T-helper 1 cell treated with Interleukin-12 subunit alpha and Interleukin-12 subunit beta and Interleukin-4 antibody, amounts not matched to agents 30 ng/mL and 1 ng/mL, for 36 hours (primary cell): ENCODE results near the gene IGFLR1. TPM values are rescaled to one million over a fixed set of nuclear protein-coding genes. Genes with fewer than 3 reads are reported as not detected.
"Not testable (repeated sequence)": the region's sequence is repeated elsewhere in the genome, so short reads cannot be mapped to it uniquely, and the experiment has no call there.

ENCODE experiments used
- intact Hi-C: fragments of 100-400 bp; cut with micrococcal nuclease; formaldehyde crosslinking; loops from one replicate; pipeline ENCODE4 v1.15.1; 2024
- total RNA-seq: library from RNA; stranded (reverse); gene quantifications from 2 replicates; pipeline ENCODE4 v1.2.3, GENCODE V29; 2022

Gene IGFLR1
- total RNA-seq, 1 donor from 2014 or later, result 88.5 TPM

DNA sequence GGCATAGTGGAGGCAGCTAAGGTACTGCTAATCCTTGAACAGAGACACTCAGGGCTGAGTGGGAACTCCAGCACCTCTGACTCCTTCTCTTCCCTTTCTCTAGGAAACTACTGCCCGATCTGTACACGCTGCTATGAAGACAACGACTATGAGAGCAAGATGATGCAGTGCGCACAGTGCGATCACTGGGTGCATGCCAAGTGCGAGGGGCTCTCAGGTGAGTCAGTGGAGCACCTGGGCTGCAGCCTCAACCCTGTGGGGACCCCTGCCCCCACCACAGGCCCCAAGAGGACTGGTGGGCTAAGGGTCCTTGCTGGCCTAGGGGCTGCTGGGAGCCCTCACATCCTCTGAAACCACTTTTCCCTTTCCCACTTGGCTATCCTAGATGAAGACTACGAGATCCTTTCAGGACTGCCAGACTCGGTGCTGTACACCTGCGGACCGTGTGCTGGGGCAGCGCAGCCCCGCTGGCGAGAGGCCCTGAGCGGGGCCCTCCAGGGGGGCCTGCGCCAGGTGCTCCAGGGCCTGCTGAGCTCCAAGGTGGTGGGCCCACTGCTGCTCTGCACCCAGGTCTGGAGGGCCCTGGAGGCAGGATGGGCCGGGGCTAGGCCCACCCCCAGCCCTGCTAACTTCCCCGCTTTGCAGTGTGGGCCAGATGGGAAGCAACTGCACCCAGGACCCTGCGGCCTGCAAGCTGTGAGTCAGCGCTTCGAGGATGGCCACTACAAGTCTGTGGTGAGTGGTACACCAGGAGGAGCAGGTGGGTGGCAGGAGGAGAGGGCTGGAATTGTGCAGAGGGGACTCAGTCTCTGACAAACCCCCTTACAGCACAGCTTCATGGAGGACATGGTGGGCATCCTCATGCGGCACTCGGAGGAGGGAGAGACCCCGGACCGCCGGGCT lies 14.9 kb downstream of the IGFLR1 start:
- intact Hi-C loops, result no loop called here

DNA sequence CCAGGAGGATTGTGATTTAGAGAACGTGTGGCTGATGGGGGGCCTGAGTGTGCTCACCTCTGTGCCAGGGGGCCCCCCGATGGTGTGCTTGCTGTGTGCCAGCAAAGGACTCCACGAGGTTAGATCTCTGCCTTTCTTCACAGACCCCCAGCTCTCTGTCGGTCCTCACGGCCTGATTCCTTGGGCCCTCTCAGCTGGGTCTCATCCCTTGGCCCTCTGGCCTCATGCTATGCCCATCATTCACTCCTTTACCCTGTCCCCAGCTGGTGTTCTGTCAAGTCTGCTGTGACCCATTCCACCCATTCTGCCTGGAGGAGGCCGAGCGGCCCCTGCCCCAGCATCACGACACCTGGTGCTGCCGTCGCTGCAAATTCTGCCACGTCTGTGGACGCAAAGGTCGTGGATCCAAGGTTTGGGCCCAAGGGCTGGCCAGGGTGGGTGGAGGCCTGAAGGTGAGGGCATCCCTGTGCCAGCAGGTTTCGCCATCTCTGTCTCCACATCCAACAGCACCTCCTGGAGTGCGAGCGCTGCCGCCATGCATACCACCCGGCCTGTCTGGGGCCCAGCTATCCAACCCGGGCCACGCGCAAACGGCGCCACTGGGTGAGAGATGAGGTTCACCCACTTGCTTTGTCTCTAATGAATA lies 16.9 kb downstream of the IGFLR1 start:
- intact Hi-C loops, result no loop called here

DNA sequence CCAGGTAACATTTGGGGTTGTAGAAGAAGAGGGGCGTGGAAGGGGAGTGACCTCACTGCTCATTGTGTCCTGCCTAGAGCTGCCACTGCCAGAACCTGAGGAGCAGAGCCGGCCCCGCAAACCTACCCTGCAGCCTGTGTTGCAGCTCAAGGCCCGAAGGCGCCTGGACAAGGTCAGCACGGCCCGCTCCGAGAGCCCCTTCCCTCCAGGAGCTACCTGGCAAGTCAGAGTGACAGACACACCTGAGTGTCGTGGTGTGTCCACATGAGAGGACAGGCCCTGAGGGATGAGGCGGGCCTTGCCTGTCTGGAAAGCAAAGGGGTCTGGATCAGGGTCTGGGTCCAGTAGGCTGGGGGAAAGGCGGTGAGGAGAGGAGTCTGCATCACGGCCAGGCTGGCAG lies 17.7 kb downstream of the IGFLR1 start:
- intact Hi-C loops, result no loop called here

DNA sequence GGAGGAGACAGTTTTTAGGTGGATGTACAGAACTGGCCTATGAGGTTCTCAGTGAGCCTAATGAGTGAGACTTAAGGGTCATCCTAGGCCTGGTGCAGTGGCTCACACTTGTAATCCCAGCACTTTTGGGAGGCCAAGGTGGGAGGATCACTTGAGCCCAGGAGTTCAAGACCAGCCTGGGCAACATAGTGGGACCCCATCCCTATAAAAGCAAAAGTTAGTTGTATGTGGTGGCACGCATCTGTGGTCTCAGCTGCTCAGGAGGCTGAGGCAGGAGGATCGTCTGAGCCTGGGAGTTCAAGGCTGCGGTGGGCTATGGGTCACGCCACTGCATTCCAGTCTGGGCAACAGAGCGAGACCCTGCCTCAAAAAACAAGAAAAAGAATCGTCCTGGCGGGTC lies 18.1 kb downstream of the IGFLR1 start:
- intact Hi-C loops, result not testable (repeated sequence)

DNA sequence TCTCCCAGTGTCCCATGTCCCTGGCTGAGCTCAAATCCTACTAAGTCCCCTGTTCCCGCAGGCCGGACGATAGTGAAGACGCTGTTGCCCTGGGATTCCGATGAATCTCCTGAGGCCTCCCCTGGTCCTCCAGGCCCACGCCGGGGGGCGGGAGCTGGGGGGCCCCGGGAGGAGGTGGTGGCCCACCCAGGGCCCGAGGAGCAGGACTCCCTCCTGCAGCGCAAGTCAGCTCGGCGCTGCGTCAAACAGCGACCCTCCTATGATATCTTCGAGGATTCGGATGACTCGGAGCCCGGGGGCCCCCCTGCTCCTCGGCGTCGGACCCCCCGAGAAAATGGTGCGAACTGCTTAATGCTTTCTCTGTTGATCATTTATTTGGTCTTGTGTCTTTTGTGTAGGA lies 18.6 kb downstream of the IGFLR1 start:
- intact Hi-C loops, result no loop called here

DNA sequence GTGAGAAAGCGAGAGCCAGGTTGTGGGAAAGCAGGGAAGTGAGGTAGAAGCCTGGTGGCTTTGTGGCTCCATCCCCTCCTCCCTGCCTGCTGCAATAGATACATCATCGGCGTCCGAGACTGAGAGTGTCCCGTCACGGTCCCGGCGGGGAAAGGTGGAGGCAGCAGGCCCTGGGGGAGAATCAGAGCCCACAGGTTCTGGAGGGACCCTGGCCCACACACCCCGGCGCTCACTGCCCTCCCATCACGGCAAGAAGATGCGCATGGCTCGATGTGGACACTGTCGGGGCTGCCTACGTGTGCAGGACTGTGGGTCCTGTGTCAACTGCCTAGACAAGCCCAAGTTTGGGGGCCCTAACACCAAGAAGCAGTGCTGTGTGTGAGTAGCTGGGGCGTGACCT lies 19.4 kb downstream of the IGFLR1 start:
- intact Hi-C loops, result no loop called here

DNA sequence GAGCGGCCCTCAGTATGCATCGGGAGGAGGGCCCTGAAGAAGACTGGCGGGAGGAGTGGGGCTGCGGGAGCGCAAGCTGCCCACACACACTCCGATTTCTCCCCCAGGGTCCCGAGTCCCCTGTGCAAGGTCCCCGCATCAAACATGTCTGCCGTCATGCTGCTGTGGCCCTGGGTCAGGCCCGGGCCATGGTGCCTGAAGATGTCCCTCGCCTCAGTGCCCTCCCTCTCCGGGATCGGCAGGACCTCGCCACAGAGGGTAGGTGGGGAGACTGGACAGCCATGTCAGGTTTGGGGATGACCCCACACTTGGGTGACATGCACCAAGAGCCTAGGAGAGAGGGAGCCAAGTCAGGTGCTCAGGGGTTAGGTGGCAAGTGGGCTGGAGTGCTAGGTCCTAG lies 19.8 kb downstream of the IGFLR1 start:
- intact Hi-C loops, result no loop called here

DNA sequence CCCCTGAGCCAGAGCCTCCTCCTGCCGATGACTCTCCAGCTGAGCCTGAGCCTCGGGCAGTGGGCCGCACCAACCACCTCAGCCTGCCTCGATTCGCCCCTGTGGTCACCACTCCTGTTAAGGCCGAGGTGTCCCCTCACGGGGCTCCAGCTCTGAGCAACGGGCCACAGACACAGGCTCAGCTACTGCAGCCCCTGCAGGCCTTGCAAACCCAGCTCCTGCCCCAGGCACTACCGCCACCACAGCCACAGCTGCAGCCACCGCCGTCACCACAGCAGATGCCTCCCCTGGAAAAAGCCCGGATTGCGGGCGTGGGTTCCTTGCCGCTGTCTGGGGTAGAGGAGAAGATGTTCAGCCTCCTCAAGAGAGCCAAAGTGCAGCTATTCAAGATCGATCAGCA lies 20.9 kb downstream of the IGFLR1 start:
- intact Hi-C loops, result no loop called here

DNA sequence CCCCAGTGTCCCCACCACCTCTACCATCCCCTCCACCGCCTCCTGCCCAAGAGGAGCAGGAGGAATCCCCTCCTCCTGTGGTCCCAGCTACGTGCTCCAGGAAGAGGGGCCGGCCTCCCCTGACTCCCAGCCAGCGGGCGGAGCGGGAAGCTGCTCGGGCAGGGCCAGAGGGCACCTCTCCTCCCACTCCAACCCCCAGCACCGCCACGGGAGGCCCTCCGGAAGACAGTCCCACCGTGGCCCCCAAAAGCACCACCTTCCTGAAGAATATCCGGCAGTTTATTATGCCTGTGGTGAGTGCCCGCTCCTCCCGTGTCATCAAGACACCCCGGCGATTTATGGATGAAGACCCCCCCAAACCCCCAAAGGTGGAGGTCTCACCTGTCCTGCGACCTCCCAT lies 21.6 kb downstream of the IGFLR1 start:
- intact Hi-C loops, result no loop called here

DNA sequence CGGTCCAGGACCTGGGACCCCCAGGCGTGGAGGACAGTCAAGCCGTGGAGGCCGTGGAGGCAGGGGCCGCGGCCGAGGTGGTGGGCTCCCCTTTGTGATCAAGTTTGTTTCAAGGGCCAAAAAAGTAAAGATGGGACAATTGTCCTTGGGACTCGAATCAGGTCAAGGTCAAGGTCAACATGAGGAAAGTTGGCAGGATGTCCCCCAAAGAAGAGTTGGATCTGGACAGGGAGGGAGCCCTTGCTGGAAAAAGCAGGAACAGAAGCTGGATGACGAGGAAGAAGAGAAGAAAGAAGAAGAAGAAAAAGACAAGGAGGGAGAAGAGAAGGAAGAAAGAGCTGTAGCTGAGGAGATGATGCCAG lies 22.1 kb downstream of the IGFLR1 start:
- intact Hi-C loops, result no loop called here

DNA sequence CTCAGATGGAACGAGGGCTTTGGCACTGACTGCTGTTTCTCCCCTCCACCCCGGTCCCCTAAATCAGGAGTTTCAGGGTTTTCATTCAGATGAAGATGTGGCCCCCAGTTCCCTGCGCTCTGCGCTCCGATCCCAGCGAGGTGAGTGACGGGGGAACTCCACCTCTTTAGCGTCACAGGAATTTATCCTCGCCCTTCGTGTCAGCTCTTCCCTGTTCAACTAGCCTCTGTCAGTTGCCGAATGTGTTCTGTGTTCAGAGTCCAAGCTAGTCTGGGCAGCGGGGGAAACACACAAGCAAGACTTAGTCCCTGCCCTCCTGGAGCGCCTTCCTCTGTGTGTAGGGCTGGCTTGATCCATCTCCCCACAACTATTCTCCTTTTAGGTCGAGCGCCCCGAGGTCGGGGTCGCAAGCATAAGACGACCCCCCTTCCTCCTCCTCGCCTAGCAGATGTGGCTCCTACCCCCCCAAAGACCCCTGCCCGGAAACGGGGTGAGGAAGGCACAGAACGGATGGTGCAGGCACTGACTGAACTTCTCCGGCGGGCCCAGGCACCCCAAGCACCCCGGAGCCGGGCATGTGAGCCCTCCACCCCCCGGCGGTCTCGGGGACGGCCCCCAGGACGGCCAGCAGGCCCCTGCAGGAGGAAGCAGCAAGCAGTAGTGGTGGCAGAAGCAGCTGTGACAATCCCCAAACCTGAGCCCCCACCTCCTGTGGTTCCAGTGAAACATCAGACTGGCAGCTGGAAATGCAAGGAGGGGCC lies 22.7 kb downstream of the IGFLR1 start:
- intact Hi-C loops, result loop anchor here (5.0 kb wide), 1 partner anchor 92 kb away; the partner anchor contains the start of gene RBM42

DNA sequence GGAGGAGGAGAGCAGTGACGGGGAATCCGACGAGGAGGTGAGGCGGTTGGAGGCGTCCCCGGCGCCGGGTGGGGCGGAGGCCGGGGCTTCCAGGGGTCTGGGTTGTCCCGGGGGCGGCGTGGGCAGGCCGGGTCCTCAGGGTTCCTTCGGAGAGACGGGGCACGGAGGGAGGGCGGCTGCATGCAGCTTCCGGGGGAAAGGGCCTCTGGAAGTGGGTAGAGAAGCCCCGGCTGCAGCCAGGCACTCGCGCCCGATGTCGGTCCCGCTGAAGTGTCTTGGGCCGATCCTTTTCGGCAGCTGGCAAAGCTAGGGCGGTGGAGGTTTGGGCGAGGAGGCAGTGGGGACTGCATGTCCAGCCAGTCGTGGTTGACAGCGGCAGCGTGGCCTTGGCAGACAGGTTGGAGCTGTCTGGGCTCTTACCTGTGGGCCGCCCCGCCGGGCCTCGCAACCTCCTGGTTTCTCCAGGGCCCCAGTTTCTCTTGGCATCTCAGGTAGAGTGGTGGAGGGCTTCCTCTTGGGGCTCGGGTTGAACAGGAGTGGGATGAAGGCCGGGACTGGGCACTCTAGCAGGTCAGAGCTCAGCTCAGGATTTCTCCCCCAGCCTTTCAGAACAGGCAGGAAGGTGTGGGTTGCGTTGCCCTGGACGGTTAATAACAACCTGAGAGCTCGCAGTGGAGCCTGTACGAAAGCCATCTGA lies 23.8 kb downstream of the IGFLR1 start:
- intact Hi-C loops, result loop anchor here (5.0 kb wide), 1 partner anchor 91 kb away; the partner anchor contains the start of gene RBM42

DNA sequence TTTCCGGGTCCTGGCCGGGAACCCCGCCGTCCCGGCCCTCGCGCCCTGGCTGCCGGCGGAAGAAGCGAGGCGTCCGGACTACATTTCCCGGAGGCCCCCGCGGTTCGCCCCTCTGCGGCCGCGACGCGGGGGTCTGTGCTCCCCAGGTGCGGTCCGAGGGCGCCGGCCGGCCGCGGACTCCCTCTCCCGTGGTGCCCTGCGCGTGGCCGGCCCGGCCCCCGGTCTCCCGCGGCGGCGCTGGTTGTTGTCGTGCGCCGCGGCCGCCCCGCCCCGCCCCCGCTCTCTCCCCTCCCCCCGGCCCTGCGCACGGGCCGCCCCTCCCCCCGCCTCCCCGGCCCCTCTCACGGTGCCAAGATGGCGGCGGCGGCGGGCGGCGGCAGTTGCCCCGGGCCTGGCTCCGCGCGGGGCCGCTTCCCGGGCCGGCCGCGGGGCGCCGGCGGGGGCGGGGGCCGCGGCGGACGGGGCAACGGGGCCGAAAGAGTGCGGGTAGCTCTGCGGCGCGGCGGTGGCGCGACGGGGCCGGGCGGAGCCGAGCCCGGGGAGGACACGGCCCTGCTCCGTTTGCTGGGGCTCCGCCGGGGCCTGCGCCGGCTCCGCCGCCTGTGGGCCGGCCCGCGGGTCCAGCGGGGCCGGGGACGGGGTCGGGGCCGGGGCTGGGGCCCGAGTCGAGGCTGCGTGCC lies 24.4 kb downstream of the IGFLR1 start, which contains the start of gene KMT2B:
TSS of gene KMT2B (plus strand) at position 339 of the 680 bp plus-strand sequence. CDS start at position 355, 16 bp downstream.
- intact Hi-C loops, result loop anchor here (1.0 to 5.0 kb wide), 18 partner anchors 16 to 397 kb away; partner anchors contain the start of genes ALKBH6, ARHGAP33, COX6B1 and HAUS5

DNA sequence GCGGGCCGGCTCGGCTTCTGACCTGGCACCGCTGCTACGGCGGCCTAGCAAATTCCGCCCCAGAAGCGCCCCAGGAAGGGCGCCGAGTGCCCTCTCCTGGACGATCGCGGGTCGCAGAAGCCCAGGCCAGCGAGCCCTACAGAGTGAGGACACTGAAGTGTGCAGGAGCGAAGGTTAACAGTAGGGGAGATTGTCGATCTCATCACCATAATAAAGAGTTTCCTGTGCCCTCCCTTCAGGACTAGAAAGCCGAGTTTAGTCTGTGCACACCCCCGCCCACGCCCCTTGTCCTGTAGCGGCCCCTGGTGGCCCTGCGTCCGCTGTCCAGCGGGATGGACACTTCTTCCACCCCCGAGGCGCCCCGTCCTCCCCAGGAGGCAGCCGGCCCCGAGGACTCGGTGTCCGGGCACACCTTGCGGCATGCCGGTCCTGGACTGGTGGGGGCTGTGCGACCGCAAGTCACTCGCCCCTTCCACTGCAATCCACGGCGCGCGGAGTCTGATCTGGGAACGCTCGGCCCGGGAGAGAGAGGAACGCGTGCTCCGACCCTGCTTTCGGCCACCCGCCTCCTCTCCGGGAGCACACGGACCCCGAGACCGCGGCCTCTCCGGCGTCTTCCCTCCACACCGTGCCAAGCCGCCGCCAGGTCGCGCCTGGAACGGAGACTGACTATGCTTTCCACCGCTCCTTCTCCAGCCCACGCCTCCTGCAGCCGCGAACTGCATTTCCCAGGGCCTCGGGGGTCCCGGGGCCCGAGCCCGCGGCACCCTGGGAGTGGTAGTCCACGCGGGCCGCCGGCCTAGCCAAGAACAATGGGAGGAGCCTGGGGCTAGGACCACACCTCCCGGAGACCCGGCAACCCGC lies 25.2 kb downstream of the IGFLR1 start:
- intact Hi-C loops, result loop anchor here (1.0 to 5.0 kb wide), 18 partner anchors 15 to 398 kb away; partner anchors contain the start of genes ALKBH6, ARHGAP33, COX6B1 and HAUS5

DNA sequence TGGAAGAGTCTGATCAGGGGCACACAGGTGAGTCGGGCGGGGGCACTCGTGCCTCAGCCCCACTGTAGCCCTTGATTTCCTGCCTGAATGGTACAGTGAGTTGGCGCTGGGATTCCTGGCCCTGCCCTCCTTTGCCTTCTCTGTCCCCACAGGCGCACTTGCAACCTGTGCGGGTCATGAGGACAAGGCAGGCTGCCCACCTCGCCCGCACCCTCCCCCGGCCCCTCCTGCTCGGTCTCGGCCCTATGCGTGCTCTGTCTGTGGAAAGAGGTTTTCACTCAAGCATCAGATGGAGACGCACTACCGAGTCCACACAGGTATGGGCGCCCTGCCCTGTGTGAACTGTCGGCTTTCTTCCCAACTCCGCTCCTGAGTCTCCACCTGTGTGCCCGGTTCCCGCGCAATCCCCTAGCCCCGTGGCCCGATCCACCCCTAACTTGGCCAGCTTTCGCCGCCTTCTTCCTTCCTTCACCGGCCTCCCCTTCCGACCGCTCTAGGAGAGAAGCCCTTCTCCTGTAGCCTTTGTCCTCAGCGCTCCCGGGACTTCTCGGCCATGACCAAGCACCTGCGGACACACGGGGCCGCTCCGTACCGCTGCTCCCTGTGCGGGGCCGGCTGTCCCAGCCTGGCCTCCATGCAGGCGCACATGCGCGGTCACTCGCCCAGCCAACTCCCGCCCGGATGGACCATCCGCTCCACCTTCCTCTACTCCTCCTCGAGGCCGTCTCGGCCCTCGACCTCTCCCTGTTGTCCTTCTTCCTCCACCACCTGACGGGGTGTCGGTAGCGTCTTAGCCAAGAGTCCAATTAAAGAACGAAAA lies 26.1 kb downstream of the IGFLR1 start:
- intact Hi-C loops, result loop anchor here (2.0 to 5.0 kb wide), 2 partner anchors 29 to 89 kb away; partner anchors contain the start of genes PSENEN, RBM42 and U2AF1L4

DNA sequence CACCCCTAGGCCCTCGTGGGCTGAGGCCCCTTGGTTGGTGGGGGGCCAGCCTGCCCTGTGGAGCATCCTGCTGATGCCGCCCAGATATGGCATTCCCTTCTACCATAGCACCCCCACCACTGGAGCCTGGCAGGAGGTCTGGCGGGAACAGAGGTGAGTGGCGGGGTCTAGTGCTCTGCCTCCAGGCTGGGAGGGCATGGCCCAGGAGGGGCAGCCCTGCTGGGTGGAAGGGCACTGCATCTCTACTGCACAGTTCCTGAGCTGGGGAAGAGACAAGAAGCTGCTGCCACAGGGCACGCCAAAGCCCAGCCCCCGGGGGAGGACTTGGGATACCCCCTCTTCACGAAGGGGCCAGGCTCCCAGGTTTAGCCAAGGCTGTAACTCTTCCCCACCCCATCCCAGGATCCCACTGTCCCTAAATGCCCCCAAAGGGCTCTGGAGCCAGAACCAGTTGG lies 26.9 kb downstream of the IGFLR1 start:
- intact Hi-C loops, result loop anchor here (5.0 kb wide), 1 partner anchor 88 kb away; the partner anchor contains the start of gene RBM42

DNA sequence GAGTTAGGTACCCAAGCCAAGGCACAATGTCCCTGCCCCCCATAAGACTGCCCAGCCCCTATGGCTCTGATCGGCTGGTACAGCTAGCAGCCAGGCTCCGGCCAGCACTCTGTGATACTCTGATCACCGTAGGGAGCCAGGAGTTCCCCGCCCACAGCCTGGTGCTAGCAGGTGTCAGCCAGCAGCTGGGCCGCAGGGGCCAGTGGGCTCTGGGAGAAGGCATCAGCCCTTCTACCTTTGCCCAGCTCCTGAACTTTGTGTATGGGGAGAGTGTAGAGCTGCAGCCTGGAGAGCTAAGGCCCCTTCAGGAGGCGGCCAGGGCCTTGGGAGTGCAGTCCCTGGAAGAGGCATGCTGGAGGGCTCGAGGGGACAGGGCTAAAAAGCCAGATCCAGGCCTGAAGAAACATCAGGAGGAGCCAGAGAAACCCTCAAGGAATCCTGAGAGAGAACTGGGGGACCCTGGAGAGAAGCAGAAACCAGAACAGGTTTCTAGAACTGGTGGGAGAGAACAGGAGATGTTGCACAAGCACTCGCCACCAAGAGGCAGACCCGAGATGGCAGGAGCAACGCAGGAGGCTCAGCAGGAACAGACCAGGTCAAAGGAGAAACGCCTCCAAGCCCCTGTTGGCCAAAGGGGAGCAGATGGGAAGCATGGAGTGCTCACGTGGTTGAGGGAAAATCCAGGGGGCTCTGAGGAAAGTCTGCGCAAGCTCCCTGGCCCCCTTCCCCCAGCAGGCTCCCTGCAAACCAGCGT lies 27.5 kb downstream of the IGFLR1 start:
- intact Hi-C loops, result loop anchor here (5.0 kb wide), 2 partner anchors 87 to 502 kb away; partner anchors contain the start of gene RBM42
